Measurements from ENCODE around the gene NELL1.

NELL1 gene

GRCh38 chr11:20873054-20873453 lies 203.7 kb downstream of the NELL1 start:
- peaks cover 7% of the 10 kb centered on the region; the same call in 1 of the 2 replicates for H3K4me1 ChIP-seq (ENCODE audit: control insufficient read depth, insufficient read depth, low read length)
- H3K36me3 ChIP-seq (ENCODE audit: control insufficient read depth, insufficient read depth, low read length) = no peaks in the 10 kb centered on the region
- H3K9me3 ChIP-seq (ENCODE audit: control insufficient read depth, insufficient read depth, low read depth, low read length) = no peaks in the 10 kb centered on the region
- no peak overlapping the region for H3K4me3 ChIP-seq (ENCODE audit: low read depth, low read length)
- no peaks in the 10 kb centered on the region for H3K27me3 ChIP-seq (ENCODE audit: control insufficient read depth, insufficient read depth, low read length)
- H3K9ac ChIP-seq (ENCODE audit: low read length) = no peak overlapping the region
- no peak overlapping the region for H3K27ac ChIP-seq (ENCODE audit: low read depth, low read length)

DNA sequence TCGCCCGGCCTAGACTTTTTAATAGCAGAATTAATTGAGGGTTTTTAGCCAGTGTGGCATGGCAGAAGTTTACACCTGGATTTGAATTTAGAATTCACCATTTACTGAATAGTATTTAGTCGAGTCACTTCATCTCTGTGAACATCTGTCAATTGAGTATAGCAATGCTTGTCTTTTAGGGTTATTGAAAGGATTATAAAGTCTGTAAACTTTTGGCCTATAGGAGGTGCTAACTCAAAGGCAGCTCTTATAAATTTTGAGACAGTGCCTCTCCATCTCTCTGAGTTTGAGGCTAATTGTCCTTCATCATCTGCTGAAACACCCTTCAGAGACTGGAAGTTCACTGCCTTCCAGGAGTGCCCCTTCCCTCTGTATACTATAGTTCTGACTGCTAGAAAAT lies 205.0 kb downstream of the NELL1 start:
- peaks cover 7% of the 10 kb centered on the region; the same call in 1 of the 2 replicates for H3K4me1 ChIP-seq (ENCODE audit: control insufficient read depth, insufficient read depth, low read length)

GRCh38 chr11:20875889-20876288 lies 206.5 kb downstream of the NELL1 start:
- Histone ChIP-seq H3K27me3 (ENCODE audit: control insufficient read depth, insufficient read depth, low read length) (no peaks in the 10 kb centered on the region), H3K4me1 (ENCODE audit: control insufficient read depth, insufficient read depth, low read length) (peaks cover 16% of the 10 kb centered on the region), H3K9me3 (ENCODE audit: control insufficient read depth, insufficient read depth, low read depth, low read length) (no peaks in the 10 kb centered on the region), H3K4me3 (ENCODE audit: low read depth, low read length) (no peak overlapping the region), H3K36me3 (ENCODE audit: control insufficient read depth, insufficient read depth, low read length) (no peaks in the 10 kb centered on the region), H3K9ac (ENCODE audit: low read length) (no peak overlapping the region), H3K27ac (ENCODE audit: low read depth, low read length) (no peak overlapping the region)

More for the DNA sequence above, 205.0 kb downstream of the NELL1 start:
- no peak overlapping the region for H3K4me3 ChIP-seq (ENCODE audit: low read depth, low read length)
- no peaks in the 10 kb centered on the region for H3K27me3 ChIP-seq (ENCODE audit: control insufficient read depth, insufficient read depth, low read length)
- H3K9ac ChIP-seq (ENCODE audit: low read length) = no peak overlapping the region
- H3K9me3 ChIP-seq (ENCODE audit: control insufficient read depth, insufficient read depth, low read depth, low read length) = no peaks in the 10 kb centered on the region
- no peak overlapping the region for H3K27ac ChIP-seq (ENCODE audit: low read depth, low read length)
- H3K36me3 ChIP-seq (ENCODE audit: control insufficient read depth, insufficient read depth, low read length) = no peaks in the 10 kb centered on the region

DNA sequence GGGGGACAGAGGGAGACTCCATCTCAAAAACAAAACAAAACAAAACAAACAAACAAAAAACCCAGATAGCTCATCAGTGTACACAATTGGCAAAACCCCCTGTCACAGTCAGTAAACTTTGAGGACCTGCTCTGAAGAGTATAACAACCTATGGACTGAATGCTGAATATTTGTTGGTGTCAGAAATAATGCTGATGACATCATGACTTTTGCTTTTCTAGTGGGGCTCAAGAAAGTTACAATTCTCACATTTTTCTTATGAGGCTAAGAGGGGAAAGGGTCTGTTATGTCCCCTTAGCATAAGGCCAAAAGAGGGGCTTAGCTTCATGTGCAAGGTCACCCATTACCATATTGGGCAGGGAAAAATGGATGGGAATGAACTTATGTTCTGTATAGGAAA lies 207.4 kb downstream of the NELL1 start:
- Histone ChIP-seq H3K9ac (ENCODE audit: low read length) (no peak overlapping the region), H3K9me3 (ENCODE audit: control insufficient read depth, insufficient read depth, low read depth, low read length) (no peaks in the 10 kb centered on the region)

DNA sequence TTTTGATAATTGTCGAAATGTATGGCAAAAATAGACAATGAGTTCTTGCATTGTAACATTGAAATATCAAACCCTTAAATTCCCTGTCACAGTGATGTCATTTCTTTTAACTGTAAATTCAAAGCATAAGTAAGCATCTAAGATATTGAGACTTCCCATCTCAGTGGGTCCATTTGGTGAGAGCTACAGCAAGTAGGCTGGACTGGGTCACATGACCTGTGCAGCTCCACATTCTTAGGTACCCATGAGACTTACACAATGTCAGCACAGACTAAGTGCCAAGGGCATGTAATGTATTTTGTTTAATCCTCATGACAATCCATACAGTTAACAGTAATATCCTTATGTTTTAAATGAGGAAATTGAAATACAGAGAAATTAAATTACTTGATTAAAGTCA lies 210.7 kb downstream of the NELL1 start:
- Histone ChIP-seq H3K27me3 (ENCODE audit: control insufficient read depth, insufficient read depth, low read length) (no peaks in the 10 kb centered on the region), H3K27ac (ENCODE audit: low read depth, low read length) (no peak overlapping the region), H3K4me1 (ENCODE audit: control insufficient read depth, insufficient read depth, low read length) (peaks cover 38% of the 10 kb centered on the region), H3K4me3 (ENCODE audit: low read depth, low read length) (no peak overlapping the region), H3K36me3 (ENCODE audit: control insufficient read depth, insufficient read depth, low read length) (no peaks in the 10 kb centered on the region), H3K9me3 (ENCODE audit: control insufficient read depth, insufficient read depth, low read depth, low read length) (no peaks in the 10 kb centered on the region), H3K9ac (ENCODE audit: low read length) (no peak overlapping the region)

More for the DNA sequence above, 207.4 kb downstream of the NELL1 start:
- Histone ChIP-seq H3K27me3 (ENCODE audit: control insufficient read depth, insufficient read depth, low read length) (no peaks in the 10 kb centered on the region), H3K4me3 (ENCODE audit: low read depth, low read length) (no peak overlapping the region), H3K4me1 (ENCODE audit: control insufficient read depth, insufficient read depth, low read length) (peaks cover 24% of the 10 kb centered on the region), H3K27ac (ENCODE audit: low read depth, low read length) (no peak overlapping the region), H3K36me3 (ENCODE audit: control insufficient read depth, insufficient read depth, low read length) (no peaks in the 10 kb centered on the region)

GRCh38 chr11:20881328-20882079 lies 212.1 kb downstream of the NELL1 start:
- H3K9ac ChIP-seq (ENCODE audit: low read length) = peak overlapping the region; percentile 49
- H3K4me1 ChIP-seq (ENCODE audit: control insufficient read depth, insufficient read depth, low read length) = peaks cover 31% of the 10 kb centered on the region
- H3K4me3 ChIP-seq (ENCODE audit: low read depth, low read length) = peak overlapping the region; percentile 3
- no peaks in the 10 kb centered on the region for H3K27me3 ChIP-seq (ENCODE audit: control insufficient read depth, insufficient read depth, low read length)
- no peaks in the 10 kb centered on the region for H3K36me3 ChIP-seq (ENCODE audit: control insufficient read depth, insufficient read depth, low read length)
- no peaks in the 10 kb centered on the region for H3K9me3 ChIP-seq (ENCODE audit: control insufficient read depth, insufficient read depth, low read depth, low read length)
- peak overlapping the region; percentile 76 for H3K27ac ChIP-seq (ENCODE audit: low read depth, low read length)

DNA sequence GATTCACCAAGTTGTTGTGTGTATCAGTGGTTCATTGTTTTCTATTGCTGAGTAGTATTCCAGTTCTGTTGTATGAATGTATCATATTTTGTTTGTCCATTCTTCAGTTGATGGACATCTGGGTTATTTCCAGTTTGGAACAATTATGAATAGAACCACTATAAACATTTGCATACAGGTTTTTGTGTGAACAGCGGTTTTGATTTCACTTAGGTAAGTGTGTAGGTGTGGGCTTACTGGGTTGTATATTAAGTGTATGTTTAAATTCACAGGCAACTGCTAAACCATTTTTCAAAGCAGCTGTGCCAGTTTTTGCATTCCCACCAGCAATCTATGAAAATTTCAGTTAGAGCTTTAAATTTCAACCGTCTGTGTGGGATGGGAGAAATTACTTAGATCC lies 217.8 kb downstream of the NELL1 start:
- no peaks in the 10 kb centered on the region for H3K27me3 ChIP-seq (ENCODE audit: control insufficient read depth, insufficient read depth, low read length)
- no peaks in the 10 kb centered on the region for H3K36me3 ChIP-seq (ENCODE audit: control insufficient read depth, insufficient read depth, low read length)
- no peak overlapping the region for H3K9ac ChIP-seq (ENCODE audit: low read length)
- H3K4me3 ChIP-seq (ENCODE audit: low read depth, low read length) = no peak overlapping the region
- H3K4me1 ChIP-seq (ENCODE audit: control insufficient read depth, insufficient read depth, low read length) = peaks cover 10% of the 10 kb centered on the region; the same call in 1 of the 2 replicates
- no peaks in the 10 kb centered on the region for H3K9me3 ChIP-seq (ENCODE audit: control insufficient read depth, insufficient read depth, low read depth, low read length)
- H3K27ac ChIP-seq (ENCODE audit: low read depth, low read length) = no peak overlapping the region

DNA sequence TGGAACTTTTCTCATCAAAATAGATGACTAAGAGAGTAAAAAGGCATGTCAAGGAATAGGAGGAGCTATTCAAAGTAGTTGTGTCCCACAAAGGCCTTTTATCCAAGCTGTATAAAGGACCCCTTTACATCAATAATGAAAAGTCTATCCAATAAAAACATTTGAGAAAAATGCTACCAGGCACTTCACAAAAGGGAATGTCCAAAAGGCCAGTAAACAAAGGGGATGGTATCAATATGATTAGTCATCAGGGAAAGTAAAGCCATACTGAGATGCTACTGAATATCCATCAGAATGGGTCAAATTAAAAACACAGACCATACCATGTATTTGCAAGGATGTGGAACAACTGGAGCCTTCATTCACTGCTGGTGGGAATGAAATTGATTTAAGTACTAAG lies 224.9 kb downstream of the NELL1 start:
- Histone ChIP-seq H3K4me3 (ENCODE audit: low read depth, low read length) (no peak overlapping the region), H3K27me3 (ENCODE audit: control insufficient read depth, insufficient read depth, low read length) (no peaks in the 10 kb centered on the region), H3K27ac (ENCODE audit: low read depth, low read length) (no peak overlapping the region), H3K36me3 (ENCODE audit: control insufficient read depth, insufficient read depth, low read length) (no peaks in the 10 kb centered on the region), H3K4me1 (ENCODE audit: control insufficient read depth, insufficient read depth, low read length) (no peaks in the 10 kb centered on the region), H3K9ac (ENCODE audit: low read length) (no peak overlapping the region), H3K9me3 (ENCODE audit: control insufficient read depth, insufficient read depth, low read depth, low read length) (no peaks in the 10 kb centered on the region)

GRCh38 chr11:20909995-20910726 lies 240.8 kb downstream of the NELL1 start:
- Histone ChIP-seq H3K4me3 (ENCODE audit: low read depth, low read length) (no peak overlapping the region), H3K27ac (ENCODE audit: low read depth, low read length) (no peak overlapping the region), H3K4me1 (ENCODE audit: control insufficient read depth, insufficient read depth, low read length) (peaks cover 24% of the 10 kb centered on the region), H3K27me3 (ENCODE audit: control insufficient read depth, insufficient read depth, low read length) (no peaks in the 10 kb centered on the region), H3K9ac (ENCODE audit: low read length) (no peak overlapping the region), H3K9me3 (ENCODE audit: control insufficient read depth, insufficient read depth, low read depth, low read length) (0 out of 2 replicates have a peak, but pooled peaks cover 9% of the 10 kb centered on the region), H3K36me3 (ENCODE audit: control insufficient read depth, insufficient read depth, low read length) (no peaks in the 10 kb centered on the region)

DNA sequence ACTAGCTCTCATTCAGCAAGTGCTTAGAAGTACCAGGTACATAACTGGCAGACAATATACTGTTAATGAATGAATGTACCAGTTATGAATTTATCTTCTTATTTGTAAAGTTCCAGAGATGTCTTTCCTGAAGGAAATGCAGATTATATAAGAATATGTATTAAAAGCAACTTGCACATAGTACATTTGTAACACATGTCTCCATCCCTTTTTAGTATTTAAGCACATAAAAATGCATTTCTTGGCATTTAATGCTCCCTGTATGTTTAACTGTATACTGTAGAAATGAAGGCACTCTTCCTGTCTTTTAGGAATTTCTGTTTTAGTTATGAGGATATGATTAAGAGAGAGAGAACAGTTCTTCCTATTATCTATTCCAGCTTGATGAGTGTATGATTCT lies 241.3 kb downstream of the NELL1 start:
- H3K27ac ChIP-seq (ENCODE audit: low read depth, low read length) = no peak overlapping the region
- peaks cover 24% of the 10 kb centered on the region for H3K4me1 ChIP-seq (ENCODE audit: control insufficient read depth, insufficient read depth, low read length)
- H3K27me3 ChIP-seq (ENCODE audit: control insufficient read depth, insufficient read depth, low read length) = no peaks in the 10 kb centered on the region
- H3K4me3 ChIP-seq (ENCODE audit: low read depth, low read length) = no peak overlapping the region
- 0 out of 2 replicates have a peak, but pooled peaks cover 3% of the 10 kb centered on the region for H3K9me3 ChIP-seq (ENCODE audit: control insufficient read depth, insufficient read depth, low read depth, low read length)
- no peaks in the 10 kb centered on the region for H3K36me3 ChIP-seq (ENCODE audit: control insufficient read depth, insufficient read depth, low read length)
- H3K9ac ChIP-seq (ENCODE audit: low read length) = no peak overlapping the region
